ENCODE measurements around the gene MC2R. TPM values are rescaled to one million over a fixed set of nuclear protein-coding genes. Genes with fewer than 3 reads are reported as not detected.

MC2R gene
- total and polyA plus RNA-seq, 2 of the 4 experiments (the other 2 are of a cell fraction) = not detected

GRCh38 chr18:13914756-13915155 lies 580 bp downstream of the MC2R start:
- no peak overlapping the region for H3K14ac ChIP-seq (replicated peaks; ENCODE audit: low read depth, low read length)
- H3K4me2 ChIP-seq (ENCODE audit: low read depth, low read length) = no peak overlapping the region
- H3K27me3 ChIP-seq (ENCODE audit: control insufficient read depth, insufficient read depth, low read length) = no peaks in the 10 kb centered on the region
- H3K79me1 ChIP-seq (ENCODE audit: low read depth in 1 of 2, low read length in 2 of 2) = no peaks in the 10 kb centered on the region
- no peak overlapping the region for H2AFZ ChIP-seq (replicated peaks; ENCODE audit: low read length, poor library complexity)
- WGBS, 2 experiments (ENCODE audit: extremely low coverage in 2 of 2, insufficient read length in 1 of 2) = no CpG with 5 or more reads among the region's 9 CpGs
- H3K18ac ChIP-seq (ENCODE audit: low read depth, low read length) = no peak overlapping the region
- no peak overlapping the region for H3K9ac ChIP-seq (ENCODE audit: low read depth, low read length)
- POLR2A ChIA-PET (ENCODE audit: unreplicated experiment) = no interaction called here
- no peak overlapping the region for H3K4ac ChIP-seq (ENCODE audit: low read depth, low read length)
- H2BK5ac ChIP-seq (ENCODE audit: low read depth, low read length, poor library complexity, severe bottlenecking) = no peak overlapping the region
- H3K4me3 ChIP-seq (ENCODE audit: insufficient read depth, low read depth, low read length) = no peak overlapping the region
- H3K36me3 ChIP-seq (ENCODE audit: control insufficient read depth, insufficient read depth, low read length) = no peaks in the 10 kb centered on the region
- in situ Hi-C loops (cut with MboI; ENCODE audit: low sequenced_read_pairs) (no loop called here), dilution Hi-C loops (cut with HindIII; ENCODE audit: low sequenced_read_pairs, unreplicated experiment) (no loop called here), intact Hi-C loops (cut with micrococcal nuclease) (no loop called here)
- no peak overlapping the region for H2BK120ac ChIP-seq (ENCODE audit: low read depth, low read length)
- H4K5ac ChIP-seq (ENCODE audit: low read depth, low read length) = no peak overlapping the region
- BruUV-seq (replicated peaks) = no TSS peak
- no peaks in the 10 kb centered on the region for H4K20me1 ChIP-seq (ENCODE audit: insufficient read depth, low read length)
- H3K27ac ChIP-seq (ENCODE audit: insufficient read depth, low read length) = no peak overlapping the region
- peaks cover 25% of the 10 kb centered on the region; the same call in 1 of the 2 replicates for H3K9me3 ChIP-seq (ENCODE audit: control insufficient read depth, insufficient read depth, low read length)
- no peaks in the 10 kb centered on the region for H3K9me1 ChIP-seq (ENCODE audit: insufficient read depth, low read length)
- TF ChIP-seq FOS (IDR thresholded peaks at IDR 0.05; ENCODE audit: low read depth, low read length) (no peak), RCOR1 (IDR thresholded peaks at IDR 0.05; ENCODE audit: insufficient replicate concordance, low read length) (no peak), SMC3 (IDR thresholded peaks at IDR 0.05; ENCODE audit: low read depth, low read length) (no peak), MAFK (IDR thresholded peaks at IDR 0.05; ENCODE audit: low read depth, low read length) (no peak), CEBPB (IDR thresholded peaks at IDR 0.05; ENCODE audit: low read depth, low read length) (no peak)
- no peak overlapping the region for H2BK20ac ChIP-seq (ENCODE audit: low read depth, low read length)
- no peak for ATAC-seq (ENCODE audit: low read depth)
- H4K8ac ChIP-seq (ENCODE audit: low read depth in 2 of 2, low read length in 2 of 2) = no peak overlapping the region
- H3K23ac ChIP-seq (ENCODE audit: low read depth, low read length) = no peak overlapping the region
- no peak for DNase-seq
- no peak overlapping the region for H4K91ac ChIP-seq (ENCODE audit: insufficient read depth, low read depth, low read length)
- no peak overlapping the region for H2AK5ac ChIP-seq (ENCODE audit: low read depth, low read length)
- CTCF ChIA-PET = no interaction called here
- H3K56ac ChIP-seq (ENCODE audit: extremely low read depth, insufficient read depth, low read length) = no peak overlapping the region
- no peaks in the 10 kb centered on the region for H3K4me1 ChIP-seq (ENCODE audit: control insufficient read depth, insufficient read depth, low read length)
- H2BK15ac ChIP-seq (ENCODE audit: low read depth, low read length) = no peak overlapping the region
- H2AK9ac ChIP-seq (replicated peaks; ENCODE audit: low read depth, low read length, poor library complexity) = no peak overlapping the region

All from IMR-90 (cell line).